Midbrain (tissue), 1 donor: Measurements from ENCODE around the gene TTLL6.
A peak's percentile ranks its signal among the peaks of the same experiment; 100 is the strongest.
"Not testable (repeated sequence)": the region's sequence is repeated elsewhere in the genome, so short reads cannot be mapped to it uniquely, and the experiment has no call there.

ENCODE experiments used
- DNase-seq: peaks from one replicate; lab custom pipeline; 2025; lab: John Stamatoyannopoulos, UW

Gene TTLL6

DNA sequence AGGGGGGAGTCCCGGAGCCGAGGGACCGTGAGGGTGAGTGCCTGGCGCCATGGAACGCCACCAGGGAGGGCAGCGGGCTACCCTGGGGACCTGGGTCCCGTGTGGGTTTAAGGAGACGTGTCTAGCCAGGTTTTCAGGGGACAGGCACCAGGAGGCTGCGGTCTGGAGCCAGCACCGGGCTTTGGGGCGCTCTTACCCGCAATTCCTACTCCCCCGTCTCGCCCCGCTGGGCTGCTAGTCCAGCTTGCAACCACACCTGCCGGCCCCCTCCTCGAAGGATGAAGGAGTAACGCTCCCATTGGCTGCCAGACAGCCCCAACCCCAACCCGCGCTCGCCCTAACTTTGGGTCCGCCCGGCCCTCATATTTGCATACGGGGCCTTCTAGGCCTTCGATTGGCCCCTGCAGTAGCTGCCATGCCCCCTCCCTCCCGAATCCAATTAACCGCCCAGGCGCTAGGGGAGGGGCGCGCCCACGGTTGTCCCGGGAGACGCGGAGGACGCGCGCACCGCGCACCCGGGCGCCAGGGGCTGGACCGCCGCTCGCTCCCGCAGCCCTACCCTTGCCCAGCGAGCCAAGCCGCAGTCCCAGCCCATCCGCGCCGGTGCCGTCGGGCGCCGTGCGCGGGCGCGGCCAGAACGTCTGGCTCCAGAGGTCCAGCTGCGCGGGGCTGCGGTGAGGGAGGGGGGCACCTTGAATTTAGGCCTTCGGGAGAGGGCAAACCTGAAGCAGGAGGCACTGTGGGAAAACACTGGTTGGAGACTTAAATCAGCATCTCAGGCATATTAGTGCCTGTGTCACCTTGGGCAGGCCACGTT lies at the start of gene TTLL6:
Gene TTLL6, minus strand, starts transcription at position 456 of the 817 bp plus-strand sequence. Its CDS starts 157 bp downstream, at position 299.
- DNase-seq, result peak; percentile 69

DNA sequence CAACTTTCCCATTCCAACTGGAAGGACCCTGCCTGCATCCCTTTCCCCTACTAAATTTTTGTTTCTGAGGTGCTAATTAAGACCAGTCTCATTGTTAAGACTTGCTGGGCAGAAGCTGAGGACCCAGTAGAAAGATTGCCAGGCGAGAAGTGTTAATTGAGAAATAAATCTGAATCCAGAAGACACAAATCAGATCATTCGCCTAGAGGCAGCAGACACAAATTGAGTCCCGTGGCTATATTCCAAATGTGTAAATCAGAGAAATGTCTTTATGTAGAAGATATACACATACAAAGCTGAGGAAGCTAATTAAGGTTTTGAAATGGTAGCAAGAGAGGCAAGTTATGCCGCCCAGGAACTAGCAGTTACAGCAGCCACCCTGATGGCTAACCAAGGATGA lies 43.4 kb upstream of the TTLL6 start:
- no peak for DNase-seq

DNA sequence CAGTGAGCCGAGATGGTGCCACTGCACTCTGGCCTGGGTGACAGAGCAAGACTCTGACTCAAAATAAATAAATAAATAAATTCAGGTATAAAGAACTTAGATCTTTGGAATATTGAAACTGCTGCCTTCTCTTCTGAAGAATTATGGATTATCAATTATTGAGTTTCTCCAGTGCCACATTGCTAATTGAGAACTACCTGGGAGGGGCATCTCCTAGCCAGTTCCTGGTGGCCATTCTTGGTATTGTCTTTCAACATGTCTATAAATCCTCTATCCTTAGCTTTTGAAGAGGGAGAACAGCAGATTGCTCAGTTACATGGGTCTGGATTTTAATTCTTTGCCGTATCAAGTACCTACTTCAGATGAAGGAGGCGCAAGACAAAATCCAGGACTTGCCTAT lies 43.0 kb upstream of the TTLL6 start:
- no peak for DNase-seq

DNA sequence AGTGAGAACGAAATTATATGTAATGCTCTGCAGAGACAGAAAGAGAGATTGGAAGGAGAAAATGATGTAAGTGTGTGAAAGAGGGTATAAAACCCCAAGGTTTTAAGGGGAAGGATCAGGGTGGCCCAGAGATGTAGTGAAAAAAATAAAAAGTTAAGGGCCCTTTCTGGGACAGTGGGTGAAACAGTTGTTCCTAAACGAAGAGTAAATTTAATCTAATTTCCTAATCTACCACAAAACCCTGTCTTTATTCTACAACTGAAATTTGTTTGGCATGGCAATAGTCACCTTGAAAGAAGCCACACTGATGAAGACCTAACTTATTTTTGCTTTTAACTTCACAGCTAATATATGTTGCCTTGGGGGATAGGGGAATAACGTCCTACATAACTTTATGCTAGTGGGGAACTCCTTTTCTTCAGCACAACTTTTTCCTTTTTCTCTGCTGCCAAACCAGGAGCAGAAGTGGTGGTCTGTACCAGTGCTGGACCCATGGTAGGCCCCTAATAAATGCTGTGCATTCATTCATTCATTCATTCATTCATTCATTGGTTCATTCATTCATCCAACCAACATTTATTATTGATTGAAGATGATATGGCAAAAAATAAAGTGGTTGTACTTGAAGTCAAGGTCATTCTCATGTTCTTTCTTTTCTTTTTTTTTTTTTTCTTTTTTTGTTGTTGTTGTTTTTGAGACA lies 39.2 kb upstream of the TTLL6 start:
- no peak for DNase-seq

DNA sequence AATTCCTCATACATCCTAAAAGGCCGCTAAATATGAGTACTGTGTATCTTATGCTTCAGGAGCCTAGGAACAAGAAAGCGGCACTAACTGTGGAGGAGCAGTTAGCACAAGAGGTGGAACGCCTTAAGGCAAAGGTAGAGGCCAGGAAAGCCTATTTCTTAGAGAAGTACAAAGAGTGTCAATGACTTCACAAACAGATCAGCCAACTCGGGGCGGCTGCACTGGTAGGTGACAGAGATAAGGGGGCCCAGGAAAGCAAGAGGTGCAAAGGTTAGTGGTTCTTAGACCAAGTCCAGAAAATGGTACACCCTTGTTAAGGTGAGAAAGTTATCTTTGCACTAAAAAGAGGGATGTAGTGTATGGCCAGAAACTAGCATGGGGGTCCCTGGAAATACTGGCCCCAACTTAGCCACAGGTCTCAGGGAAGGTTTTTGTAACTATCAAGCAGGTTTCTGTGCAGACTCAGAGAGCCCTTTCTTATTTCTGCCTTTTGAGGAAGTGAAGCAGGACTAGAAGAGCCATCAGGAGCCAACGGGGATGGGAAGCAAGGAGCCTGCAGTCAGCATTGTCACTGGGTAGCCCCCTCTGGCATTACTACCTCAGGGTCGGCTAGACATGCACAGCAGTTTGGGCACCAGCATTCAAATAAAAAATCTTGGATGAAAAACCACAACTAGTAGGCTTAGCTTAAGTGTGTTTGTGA lies 37.9 kb upstream of the TTLL6 start:
- DNase-seq, result no peak

DNA sequence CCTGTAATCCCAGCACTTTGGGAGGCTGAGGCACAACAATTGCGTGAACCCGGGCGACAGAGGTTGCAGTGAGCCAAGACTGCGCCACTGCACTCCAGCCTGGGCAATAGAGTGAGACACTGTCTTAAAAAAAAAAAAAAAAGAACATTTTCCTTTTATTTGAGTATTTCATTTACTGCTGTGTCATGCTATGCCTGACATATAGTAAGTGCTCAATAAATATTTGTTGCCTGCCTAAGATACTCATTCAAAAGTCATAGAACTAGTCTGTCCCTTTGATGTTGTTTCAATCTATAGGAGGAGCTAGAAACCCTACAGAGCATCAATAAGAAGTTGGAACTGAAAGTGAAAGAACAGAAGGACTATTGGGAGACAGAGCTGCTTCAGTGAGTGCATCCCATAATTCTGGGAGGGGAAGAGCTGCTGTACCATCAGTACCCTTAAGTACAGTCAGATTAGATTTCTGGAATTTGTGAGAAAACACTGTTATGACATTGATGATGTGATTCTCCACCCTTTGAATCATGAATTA lies 33.8 kb upstream of the TTLL6 start:
- no peak for DNase-seq

DNA sequence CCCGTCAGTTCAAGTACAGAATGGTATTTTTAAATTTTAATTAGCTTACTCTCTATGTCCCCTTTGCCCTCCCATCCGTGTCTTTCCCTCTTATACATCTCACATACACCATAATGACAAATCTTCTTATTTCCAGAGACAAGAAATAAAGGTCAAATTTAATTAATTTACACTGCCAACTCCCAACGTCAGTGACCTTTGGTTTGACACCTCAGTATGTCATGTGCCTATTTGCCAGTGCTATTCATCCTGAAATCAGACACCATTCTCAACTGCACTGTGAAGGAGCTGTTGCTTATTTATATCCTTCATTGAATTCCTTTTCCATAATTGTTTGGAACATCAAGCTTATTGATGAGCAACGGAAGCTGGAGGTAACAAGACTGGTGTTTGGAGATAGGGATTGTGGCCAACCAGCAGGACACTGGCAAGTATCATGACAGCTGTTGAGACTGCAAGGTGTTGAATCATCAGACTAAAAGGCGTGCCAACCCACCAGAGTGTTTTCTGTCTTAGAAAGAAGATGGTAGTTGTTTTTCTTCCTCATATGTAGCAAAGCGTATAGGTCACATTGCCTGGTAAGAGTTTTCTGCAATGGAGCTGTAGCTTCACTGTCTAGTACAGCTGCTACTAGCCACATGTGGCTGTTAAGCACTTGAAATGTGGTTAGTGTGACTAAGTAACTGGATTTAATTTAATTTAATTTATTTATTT lies 26.3 kb upstream of the TTLL6 start:
- no peak for DNase-seq

DNA sequence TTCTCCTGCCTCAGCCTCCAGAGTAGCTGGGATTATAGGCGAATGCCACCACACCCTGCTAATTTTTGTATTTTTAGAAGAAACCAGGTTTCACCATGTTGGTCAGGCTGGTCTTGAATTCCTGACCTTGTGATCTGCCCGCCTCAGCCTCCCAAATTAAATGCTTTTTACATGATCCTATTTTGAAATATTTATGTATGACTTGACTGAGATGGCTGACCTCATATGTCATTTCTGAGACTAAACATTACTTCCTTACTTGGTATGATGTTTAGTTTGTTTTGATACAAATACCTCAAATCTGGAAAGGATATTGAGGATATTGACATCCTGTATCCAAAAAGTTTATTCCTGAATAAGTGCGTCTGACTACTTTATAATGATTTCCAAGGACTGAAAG lies 25.7 kb upstream of the TTLL6 start:
- no peak for DNase-seq

DNA sequence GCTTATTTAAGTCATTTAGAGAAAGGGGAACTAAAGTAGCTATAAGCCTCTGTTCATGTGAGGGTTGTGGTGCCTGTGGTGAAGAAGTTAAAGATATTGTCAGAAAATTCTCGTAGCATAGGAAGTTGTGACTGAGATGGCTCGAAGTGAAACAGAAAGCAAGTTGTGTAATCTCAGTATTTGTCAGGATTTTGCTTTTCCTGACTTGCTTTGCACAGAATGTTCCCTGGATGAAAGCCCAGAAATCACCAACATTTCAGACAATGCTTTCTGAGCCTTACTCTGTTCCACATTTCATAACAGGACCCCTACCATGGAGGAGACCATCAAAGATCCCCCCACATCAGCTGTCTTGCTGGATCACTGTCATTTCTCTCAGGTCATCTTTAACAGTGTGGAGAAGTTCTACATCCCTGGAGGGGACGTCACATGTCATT lies 24.4 kb upstream of the TTLL6 start:
- peak; percentile 76 for DNase-seq

DNA sequence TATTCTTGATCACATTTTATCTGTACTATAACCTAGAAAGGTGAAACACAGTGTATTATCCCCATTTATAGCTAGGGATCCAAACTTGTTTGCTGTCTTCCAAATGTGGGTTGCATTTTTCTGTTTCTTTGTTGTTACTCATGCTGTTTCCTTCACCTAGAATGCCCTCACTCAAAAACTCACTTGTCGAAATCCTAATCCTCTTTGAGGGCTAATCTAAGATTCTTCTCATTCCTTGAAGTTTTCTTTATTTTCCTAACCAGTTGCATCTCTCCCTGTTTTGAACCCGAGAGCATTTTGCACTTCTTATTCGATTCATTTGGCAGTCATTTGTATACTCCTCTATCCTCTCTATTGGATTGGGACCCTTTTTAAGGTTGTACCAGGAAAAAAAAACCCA lies 23.4 kb upstream of the TTLL6 start:
- DNase-seq, result no peak

DNA sequence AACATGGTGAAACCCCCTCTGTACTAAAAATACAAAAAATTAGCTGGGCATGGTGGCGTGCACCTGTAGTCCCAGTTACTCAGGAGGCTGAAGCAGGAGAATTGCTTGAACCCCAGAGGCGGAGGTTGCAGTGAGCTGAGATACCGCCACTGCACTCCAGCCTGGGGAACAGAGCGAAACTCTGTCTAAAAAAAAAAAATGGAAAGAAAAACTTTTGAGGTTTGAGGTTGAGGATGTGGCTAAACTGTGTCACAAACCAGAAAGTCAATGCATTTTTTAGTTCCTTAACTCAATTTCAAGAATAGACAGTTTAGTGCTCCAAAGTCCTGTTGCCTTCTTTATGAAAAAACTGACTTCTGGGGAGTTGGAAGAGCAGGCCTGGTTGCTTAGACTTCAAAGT lies 20.4 kb upstream of the TTLL6 start:
- not testable (repeated sequence) for DNase-seq

DNA sequence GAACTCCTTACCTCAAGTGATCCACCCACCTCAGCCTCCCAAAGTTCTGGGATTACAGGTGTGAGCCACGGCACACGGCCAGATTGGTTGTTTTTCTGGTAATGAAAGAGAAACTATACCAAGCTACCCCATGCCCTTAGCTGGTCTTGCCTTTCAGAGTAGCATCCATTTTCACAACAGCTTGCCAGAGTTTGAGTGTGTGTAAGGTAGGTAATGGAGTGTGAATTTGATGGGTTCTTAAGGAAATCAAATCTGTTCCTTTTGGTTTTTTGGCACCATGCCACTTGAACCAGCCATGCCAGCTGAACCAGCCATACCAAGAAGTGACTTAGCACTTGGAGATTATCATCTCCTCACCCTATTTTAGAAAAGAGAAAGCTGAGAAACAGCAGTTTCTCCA lies 18.9 kb upstream of the TTLL6 start:
- DNase-seq, result no peak

DNA sequence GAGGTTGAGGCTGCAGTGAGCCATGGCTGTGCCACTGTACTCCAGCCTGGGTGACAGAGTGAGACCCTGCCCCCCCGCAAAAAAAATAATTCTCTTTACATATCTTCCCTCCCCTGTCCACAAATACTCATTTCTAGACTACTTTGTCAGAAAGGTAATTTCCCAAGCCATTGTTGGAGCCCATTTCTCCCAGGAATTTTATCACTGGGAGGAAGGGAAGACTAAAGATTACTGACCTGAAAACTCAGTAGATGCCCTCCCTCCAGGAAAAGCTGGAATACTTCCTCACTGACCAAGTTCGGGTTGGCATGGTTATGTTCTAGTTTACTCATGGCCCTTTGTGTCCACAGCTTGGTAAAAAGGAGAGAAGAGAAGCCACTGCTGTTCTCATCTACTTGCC lies 17.9 kb upstream of the TTLL6 start:
- no peak for DNase-seq

DNA sequence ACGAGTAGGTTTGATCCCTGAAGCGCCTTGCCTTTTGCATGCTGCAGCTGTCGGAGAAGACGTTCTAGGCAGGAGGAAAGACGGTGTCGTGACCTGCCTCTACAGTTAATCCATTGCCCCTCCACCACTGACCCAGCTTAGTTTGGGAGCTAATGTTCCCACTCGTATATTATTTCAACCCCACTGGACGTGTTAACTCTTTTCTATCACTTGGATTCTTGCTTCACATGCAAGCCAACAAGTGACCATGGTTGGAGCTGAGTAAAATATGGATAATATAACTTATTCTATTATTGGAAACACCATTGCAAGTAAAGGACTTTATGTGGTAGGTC lies 14.5 kb upstream of the TTLL6 start:
- no peak for DNase-seq

DNA sequence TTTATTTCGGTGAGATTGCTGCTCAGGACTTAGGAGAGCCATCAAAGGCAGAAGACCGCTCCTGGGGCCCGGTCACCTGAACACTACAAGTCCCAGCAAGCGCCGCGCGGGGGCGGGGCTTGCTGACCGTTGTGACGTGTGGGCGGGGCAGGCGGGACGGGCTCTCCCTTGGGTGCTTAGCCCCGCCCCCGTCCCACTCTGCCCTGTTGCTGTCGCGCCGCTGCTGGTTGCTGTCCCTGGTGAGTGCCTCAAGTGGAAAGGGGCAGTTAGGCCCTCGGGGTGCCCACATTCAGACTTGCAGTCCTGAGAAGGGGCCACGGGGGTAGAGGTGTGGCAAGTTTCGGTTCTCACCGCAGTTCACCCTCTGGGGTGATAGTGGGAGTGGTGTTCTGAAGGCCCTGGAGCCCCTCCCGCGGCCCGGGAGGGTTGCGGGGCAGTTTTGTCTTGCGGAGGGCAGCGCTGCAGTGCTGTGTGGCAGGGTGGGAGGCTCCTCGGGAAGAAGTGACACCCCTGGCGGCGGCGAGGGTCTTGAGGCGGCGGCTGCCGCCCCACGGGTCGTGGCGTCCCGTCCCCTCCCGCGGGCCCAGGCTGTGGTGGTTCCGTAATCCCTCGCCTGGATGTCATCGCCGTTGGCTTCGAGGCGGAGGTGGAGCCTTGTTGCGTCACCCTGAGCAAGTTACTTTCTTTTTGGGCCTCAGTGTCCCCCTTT lies 14.0 kb upstream of the TTLL6 start, which contains the start of gene CALCOCO2:
Gene CALCOCO2, plus strand, starts transcription at position 196 of the 709 bp plus-strand sequence. CDS start 10,673 bp downstream, outside the sequence.
- peak; percentile 96 for DNase-seq

DNA sequence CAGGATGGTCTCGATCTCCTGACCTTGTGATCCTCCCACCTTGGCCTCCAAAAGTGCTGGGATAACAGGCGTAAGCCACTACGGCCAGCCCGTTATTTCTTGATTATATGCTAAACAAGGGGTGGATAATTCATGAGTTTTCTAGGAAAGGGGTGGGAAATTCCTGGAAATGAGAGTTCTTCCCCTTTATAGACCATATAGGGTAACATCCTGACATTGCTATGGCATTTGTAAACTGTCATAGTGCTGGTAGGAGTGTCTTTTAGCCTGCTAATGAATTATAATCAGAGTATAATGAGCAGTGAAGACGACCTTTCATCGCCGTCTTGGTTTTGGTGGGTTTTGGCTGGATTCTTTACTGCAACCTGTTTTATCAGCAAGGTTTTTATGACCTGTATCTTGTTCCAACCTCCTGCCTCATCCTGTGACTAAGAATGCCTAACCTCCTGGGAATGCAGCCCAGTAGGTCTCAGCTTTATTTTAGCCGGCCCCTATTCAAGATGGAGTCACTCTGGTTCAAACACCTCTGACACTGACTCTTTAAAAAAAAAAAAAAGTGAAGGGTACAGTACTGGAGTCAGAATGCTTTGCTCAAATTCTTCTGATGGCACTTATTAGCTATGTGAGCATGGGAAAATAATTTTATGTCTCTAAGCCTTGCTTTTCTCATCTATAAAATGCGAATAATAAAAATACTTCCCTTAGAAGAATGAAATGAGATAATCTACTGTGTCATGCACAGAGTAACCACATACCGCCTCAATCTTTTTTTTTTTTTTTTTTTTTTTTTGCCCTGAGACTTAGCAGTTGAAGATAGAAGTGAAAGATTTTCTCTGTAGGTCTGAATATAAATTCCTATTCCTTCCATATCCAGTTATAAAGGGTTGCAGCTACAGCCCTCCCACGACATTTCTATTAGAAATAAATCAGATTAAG lies 8.7 kb upstream of the TTLL6 start:
- DNase-seq, result no peak

DNA sequence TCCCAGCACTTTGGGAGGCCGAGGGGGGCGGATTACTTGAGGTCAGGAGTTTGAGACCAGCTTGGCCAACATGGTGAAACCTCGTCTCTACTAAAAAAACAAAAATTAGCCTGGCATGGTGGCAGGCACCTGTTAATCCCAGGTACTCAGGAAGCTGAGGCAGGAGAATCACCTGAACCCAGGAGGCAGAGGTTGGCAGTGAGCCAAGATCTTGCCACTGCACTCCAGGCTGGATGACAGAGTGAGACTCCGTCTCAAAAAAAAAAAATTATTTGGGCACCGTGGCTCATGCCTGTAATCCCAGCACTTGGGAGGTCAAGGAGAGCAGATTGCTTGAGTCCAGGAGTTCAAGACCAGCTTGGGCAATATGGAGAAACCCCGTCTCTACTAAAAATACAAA lies 3.9 kb upstream of the TTLL6 start:
- not testable (repeated sequence) for DNase-seq

DNA sequence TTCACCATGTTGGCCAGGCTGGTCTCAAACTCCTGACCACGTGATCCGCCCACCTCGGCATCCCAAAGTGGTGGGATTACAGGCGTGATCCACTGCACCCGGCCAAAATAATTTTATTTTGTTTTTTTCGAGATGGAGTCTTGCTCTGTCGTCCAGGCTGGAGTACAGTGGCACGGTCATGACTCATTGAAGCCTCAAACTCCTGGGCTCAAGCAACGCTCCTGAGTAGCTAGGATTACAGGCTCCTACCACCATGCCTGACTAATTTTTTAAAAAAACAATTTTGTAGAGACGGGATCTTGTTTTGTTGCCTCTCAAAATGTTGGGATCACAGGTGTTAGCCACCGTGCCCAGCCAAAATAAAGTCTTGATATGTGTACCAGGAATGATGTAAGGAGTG lies 2.4 kb upstream of the TTLL6 start:
- DNase-seq, result no peak

DNA sequence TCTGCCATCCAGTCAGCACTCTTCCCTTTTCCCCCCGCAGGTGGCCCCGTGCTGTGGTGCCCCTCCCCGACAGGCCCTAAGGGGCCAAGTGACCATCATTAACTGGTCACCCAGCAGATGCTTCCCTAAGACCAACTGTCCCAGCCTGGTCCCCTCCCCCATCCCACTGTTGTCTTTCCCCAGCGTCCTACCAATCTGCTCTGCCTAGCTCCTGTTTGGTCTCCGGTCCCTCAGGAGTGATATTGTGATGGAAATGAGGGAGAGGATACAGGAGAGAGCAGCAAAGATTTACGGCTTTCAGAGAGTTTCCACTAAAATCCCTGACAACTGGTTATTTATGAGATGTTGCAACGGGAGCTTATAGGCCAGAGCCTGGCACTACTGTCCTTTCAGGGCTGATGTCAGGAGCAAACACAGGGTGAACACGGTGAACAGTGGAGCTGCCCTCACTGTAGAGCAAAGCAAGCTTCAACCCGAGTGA lies 1.4 kb upstream of the TTLL6 start:
- no peak for DNase-seq

DNA sequence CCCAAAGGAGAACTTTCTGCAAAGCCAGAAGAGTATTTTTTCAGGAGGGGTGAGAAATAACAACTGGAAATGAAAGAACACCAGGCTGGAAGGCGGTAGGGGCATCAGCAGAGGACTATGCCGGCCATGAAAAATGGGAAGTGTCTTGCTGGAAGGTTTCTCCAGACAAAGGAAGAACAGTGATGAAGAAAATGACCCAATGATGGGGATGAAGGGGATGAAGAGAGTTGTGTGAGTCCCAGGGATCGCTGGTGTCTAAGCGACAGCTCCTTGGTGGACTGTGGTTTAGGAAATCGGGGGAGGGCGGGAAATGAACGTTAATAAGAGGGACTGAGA lies 623 bp downstream of the TTLL6 start:
- no peak for DNase-seq
